Measurements from ENCODE around the gene SNAPC1. TPM values are rescaled to one million over a fixed set of nuclear protein-coding genes. Genes with fewer than 3 reads are reported as not detected.
A peak's percentile ranks its signal among the peaks of the same experiment; 100 is the strongest.

Gene SNAPC1
- total and polyA plus RNA-seq, 2 of the 13 experiments (the other 11 are each of a cell fraction or from before 2014, with no cell fraction given): 2.6 to 8.5 TPM

- no peak for TF ChIP-seq ZNF598 (CRISPR knock-in tag; IDR thresholded peaks at IDR 0.05; ENCODE audit: borderline replicate concordance)
- TF ChIP-seq, protein P1, sequence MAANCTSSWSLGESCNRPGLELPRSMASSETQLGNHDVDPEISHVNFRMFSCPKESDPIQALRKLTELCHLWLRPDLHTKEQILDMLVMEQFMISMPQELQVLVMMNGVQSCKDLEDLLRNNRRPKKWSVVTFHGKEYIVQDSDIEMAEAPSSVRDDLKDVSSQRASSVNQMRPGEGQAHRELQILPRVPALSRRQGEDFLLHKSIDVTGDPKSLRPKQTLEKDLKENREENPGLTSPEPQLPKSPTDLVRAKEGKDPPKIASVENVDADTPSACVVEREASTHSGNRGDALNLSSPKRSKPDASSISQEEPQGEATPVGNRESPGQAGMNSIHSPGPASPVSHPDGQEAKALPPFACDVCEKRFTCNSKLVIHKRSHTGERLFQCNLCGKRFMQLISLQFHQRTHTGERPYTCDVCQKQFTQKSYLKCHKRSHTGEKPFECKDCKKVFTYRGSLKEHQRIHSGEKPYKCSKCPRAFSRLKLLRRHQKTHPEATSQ (CRISPR knock-in tag; IDR thresholded peaks at IDR 0.05; ENCODE audit: borderline replicate concordance): no peak
- TF ChIP-seq FOXO4 (CRISPR knock-in tag; conservative IDR thresholded peaks at IDR 0.05): no peak
- TF ChIP-seq KAT7 (CRISPR knock-in tag; IDR thresholded peaks at IDR 0.05; ENCODE audit: borderline replicate concordance): peak; percentile 84
- no peak for TF ChIP-seq ZNF552 (CRISPR knock-in tag; IDR thresholded peaks at IDR 0.05; ENCODE audit: borderline replicate concordance)
- TF ChIP-seq MZF1 (CRISPR knock-in tag; IDR thresholded peaks at IDR 0.05; ENCODE audit: borderline replicate concordance): no peak
- no peak for TF ChIP-seq E2F5 (CRISPR knock-in tag; conservative IDR thresholded peaks at IDR 0.05)
- no peak for TF ChIP-seq SOX13 (IDR thresholded peaks at IDR 0.05)
- peak in 1 of 2 experiments; percentile 21; a peak in 1 of 4 replicates for TF ChIP-seq SOX13 (CRISPR knock-in tag; conservative IDR thresholded peaks at IDR 0.05 in 1 of 2, IDR thresholded peaks at IDR 0.05 in 1 of 2)
- TF ChIP-seq ZNF253 (CRISPR knock-in tag; IDR thresholded peaks at IDR 0.05; ENCODE audit: borderline replicate concordance): no peak
- TF ChIP-seq HOXA5 (CRISPR knock-in tag; IDR thresholded peaks at IDR 0.05): no peak
- TF ChIP-seq ZNF138 (CRISPR knock-in tag; IDR thresholded peaks at IDR 0.05; ENCODE audit: low read depth): no peak
- no peak for TF ChIP-seq ZNF720 (CRISPR knock-in tag; IDR thresholded peaks at IDR 0.05)
- no peak for TF ChIP-seq ZBTB33 (CRISPR knock-in tag; IDR thresholded peaks at IDR 0.05)
- 0 out of 2 replicates have a peak, but pooled peaks have one; percentile 25 for TF ChIP-seq HIVEP1 (CRISPR knock-in tag; IDR thresholded peaks at IDR 0.05)
- TF ChIP-seq CHD4 (IDR thresholded peaks at IDR 0.05; ENCODE audit: borderline replicate concordance, low read length): no peak
- TF ChIP-seq JDP2 (CRISPR knock-in tag; IDR thresholded peaks at IDR 0.05; ENCODE audit: borderline replicate concordance): no peak
- TF ChIP-seq PBX2 (CRISPR knock-in tag; IDR thresholded peaks at IDR 0.05): no peak
- TF ChIP-seq HOXA7 (CRISPR knock-in tag; IDR thresholded peaks at IDR 0.05): no peak
- TF ChIP-seq ZNF292 (CRISPR knock-in tag; IDR thresholded peaks at IDR 0.05; ENCODE audit: borderline replicate concordance, low read depth): 0 out of 2 replicates have a peak, but pooled peaks have one; percentile 31
- TF ChIP-seq EEA1 (CRISPR knock-in tag; IDR thresholded peaks at IDR 0.05; ENCODE audit: borderline replicate concordance): no peak
- TF ChIP-seq SCMH1 (CRISPR knock-in tag; IDR thresholded peaks at IDR 0.05; ENCODE audit: borderline replicate concordance): no peak
These were observed at the start of gene SNAPC1 (continued) for GRCh38 chr14:61761959-61762786.
